HG03135 (cell line): ENCODE data around the gene CD44.
A peak's percentile ranks its signal among the peaks of the same experiment; 100 is the strongest.

Experiments used
- ATAC-seq: cut with Tn5 transposase; IDR thresholded peaks from one replicate; pipeline ENCODE4 v1.9.1; 2021; ENCODE audit warnings: mild to moderate bottlenecking, moderate library complexity; ENCODE audit not compliant: unreplicated experiment

Gene CD44

DNA sequence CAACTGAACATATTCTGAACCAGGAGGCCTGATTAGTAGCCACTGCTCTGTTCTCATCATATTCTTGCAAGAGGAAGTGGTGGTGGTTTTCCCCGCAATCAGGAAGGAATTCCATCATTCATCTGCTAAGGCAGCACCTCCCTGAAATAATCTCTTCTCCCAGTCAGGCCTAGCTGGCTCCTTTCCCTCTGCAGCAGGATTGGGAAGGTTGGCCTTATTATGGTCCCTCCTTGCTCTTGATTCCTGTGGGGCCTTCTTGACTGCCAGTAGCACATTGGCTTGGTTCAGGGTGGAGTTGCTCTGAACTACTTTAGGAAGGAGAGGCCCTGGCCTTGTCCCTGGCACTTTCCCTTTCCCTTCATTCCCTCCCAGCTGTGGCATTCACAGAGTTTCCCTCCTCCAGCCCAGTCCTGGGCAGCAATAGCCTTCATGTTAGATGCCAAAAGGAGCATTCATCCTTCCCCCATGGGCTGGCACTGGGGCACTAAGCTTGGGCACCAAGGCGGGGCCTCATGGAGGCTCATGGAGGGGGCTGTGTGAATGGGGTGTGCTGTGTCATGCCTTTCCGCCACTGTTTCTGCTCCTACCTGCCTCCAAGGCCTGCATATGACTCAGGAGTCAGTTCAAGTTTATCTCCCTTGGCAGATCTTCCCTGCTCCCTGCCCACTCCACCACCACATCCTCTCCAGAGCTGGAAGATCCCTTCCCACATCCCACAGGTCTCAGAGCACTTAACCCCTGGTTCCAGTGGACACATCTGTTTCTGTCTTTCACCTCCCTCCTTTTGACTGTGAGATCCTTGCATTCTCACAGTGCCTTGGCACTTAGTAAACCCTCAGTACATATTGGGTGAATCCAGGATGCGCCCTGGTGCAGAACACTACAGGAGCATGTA, 27.6 kb upstream of the CD44 start:
- no peak for ATAC-seq

DNA sequence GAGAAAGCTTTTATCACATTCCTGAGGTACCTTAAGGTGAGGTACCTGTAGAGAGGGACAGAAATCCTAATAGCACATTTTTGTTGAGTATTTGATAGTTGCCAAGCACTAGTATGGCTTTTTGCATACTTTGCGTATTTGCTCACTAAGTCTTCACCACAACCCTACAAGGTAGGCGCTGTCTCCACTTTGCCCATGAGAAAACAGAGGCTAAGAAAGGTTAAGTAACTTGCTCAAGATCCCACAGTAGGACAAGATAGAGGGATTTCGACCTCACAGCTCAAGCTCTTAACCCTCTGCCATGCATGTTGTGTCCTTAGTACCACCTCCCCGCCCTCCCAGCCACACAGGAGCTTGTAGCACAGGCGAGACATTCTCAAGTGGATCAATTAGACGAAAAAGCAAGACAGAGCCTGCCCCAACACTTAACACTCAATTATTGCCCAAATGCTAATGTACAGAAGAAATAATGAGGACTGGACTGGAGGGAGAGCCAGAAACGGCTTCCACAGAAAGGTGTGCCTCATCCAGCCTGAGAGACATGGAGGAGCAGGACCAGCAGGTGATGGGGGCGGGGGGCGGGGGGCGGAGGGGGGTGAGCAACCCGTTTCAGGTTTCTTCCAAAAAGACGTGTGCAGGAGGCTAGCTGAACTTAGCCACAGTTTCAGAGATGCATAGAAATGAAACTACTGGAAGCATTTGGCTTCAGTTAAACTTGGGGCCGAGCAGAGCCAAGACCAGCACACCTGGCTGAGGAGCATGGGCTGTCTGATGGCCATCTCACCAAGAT, 26.7 kb upstream of the CD44 start:
- ATAC-seq, result no peak

DNA sequence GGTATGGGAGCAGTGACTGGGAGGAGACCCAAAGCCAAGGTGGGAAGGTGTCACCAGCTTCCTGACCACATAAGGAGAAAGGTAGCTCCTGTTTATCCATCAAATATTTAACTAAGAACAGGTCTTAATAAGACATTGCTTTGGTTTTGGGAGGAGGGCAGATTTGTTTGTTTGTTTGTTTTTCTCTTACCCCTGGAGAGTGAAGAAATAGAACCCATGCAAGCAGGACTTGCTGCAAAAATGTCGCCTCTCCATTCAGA, 26.2 kb upstream of the CD44 start:
- no peak for ATAC-seq

DNA sequence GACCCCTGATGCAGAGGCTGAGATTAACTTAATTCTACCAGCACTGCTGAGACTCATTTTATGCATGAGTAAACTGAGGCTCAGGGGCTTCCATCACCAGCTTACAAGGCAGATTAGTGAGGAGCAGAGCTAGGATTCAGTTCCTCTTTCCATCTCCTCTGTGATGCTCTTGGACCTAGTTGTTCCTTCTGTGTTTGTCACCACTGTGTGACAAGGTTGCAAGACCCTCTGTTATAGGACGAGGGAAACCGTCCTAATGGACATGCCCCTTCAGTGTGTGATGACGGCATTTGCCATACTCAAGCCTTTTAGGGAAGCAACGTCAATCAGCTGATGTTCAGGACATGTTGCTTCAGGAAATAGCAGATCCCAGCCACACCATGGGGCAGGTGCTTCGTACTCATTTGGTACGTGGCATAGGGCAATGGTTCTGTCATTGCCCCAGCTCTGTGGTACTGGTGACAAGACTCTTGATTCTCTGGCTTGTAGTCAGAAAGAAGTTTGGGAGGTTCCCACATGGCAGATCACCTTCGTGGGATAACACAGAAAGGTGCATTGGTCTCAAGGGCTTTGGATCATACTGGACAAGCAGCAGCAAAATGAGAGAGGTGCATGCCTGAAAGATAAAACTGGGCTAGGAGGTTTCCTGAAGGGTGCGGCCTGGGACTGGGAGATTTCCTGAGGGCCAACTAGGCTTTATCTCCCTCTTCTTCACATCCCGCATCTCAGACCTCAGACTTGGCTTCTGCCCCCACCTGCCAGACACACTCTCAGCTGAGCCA, 23.9 kb upstream of the CD44 start:
- peak; percentile 49 for ATAC-seq

DNA sequence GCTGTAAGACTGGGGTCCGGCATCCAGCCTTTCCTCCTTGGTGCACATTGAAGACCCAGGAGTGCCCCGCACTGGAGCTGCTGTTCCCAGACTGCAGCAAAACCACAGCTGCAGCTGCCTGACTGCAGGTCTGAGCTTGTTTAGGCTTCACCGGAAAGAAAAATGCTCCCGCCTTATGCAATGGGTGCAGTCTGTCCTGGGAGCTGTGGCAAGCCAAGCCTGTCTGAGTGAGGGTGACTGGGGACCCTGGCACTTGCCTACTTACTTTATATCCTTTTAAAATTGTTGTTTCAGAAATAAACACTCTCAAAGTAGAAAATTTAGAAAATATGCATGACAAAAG, 23.3 kb upstream of the CD44 start:
- no peak for ATAC-seq

DNA sequence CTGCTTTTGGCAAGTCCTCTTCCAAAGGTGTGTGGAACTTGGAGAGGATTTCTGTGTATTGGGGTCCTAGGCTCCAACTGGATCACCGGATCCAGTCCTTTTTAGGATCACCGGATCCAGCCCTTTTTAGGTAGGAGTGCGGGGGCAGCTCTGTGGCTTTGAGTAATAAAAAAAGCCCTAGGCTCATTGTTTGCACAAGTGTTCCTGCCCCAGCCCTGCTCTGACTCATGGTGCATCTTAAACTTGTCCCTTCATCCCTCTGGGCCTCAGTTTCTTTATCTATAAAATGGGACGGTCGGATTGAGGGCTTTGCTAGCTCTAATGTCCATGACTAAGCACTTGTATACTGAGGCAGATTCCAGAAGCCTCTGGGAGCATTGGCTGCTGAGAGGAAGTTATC, 22.7 kb upstream of the CD44 start:
- ATAC-seq, result no peak

DNA sequence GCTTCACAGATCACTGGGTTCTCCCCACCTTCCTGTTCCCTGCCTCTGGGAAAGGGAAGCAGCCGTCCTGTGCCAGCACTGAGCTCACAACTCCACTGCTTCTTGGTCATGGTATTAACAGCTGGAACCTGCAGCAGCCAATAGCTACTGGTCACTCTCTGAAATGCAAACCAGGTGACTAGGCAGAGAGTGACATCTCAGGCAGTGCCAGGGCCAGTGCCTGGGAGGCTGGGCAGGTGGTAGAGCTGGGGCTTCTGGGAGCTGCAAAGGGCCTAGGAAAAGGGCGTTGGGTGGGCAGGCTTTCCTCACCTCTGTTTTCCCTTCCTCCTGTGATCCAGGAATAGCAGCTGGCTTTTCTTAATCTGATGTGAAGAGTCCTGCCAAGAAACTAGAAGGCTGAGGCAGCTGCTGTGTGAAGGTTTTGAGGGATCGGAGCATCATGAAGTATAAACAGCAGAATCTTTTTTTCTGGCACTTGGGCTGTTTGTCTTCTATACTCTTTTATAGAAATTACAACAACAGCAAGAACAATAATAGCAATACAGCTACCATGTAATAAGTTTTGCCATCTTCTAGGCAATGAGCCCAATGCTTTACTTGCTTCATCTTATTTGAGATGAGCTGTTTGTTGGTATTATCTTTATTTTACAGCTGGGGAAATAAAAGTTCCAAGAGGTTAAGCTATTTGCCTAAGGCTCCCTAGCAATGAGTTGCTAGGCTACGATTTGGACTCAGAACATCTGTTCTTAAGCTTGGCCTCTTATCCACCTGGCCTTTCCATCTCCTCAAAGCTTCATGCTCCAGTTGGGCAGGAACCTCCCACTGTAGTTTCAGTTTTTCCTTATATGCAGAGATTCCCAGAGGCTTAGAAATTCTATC, 22.0 kb upstream of the CD44 start:
- ATAC-seq, result no peak

DNA sequence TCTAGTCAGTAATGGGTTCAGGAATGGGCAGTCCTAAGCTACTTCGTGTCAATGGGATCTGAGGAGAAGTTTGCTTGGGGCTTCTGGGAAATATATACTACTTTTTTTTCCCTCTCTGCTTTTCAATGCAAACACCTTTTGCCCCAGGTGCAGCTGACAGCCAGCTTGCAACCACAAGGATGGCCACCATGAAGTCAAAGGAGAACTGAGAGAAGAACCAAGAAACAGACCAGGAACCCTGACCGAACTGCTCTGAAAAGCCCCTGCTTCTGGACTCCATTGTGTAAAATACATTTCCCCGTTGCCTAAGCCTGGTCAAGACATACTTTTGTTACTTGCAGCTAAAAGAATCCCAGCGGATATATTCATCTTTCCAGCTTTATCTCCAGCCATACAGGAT, 20.1 kb upstream of the CD44 start:
- peak; percentile 59 for ATAC-seq

DNA sequence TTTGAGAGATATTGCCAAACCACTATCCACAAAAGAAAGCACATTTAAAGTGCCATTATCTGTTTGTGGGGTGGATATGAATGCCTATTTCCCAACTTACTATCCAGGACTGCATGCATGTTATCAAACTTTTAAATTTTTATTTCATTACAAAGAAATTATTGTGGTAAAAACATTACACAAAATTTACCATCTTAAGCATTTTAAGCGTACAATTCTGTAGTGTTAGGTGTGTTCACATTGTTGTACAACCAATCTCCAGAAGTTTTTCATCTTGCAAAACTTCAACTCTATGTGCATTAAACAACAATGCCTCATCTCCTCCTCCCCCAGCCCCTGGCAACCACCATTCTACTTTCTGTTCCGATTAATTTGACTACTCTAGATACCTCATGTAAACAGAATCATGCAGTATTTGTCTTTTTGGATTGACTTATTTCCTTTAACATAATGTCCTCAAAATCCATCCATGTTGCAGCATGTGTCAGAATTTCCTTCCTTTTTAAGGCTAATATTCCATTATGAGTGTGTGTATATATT, 17.6 kb upstream of the CD44 start:
- ATAC-seq, result no peak

DNA sequence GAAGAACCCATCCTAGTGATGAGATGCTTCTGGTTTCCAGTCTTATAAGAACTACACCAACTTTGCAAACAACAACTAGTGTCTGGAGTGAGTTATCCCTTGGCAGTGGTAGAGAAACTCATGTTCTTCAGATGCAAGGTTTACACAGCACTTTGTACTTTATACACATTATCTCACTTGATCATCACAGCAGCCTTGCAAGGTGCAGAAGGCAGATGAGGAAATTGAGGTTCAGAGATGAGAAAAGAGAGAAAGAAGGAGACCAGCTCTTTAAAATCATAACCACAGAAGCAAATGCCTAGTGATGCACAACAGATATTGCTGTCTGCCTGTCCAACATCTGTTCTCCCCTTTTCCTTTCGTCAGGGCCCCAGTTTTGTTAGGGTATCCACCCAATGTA, 16.7 kb upstream of the CD44 start:
- no peak for ATAC-seq

DNA sequence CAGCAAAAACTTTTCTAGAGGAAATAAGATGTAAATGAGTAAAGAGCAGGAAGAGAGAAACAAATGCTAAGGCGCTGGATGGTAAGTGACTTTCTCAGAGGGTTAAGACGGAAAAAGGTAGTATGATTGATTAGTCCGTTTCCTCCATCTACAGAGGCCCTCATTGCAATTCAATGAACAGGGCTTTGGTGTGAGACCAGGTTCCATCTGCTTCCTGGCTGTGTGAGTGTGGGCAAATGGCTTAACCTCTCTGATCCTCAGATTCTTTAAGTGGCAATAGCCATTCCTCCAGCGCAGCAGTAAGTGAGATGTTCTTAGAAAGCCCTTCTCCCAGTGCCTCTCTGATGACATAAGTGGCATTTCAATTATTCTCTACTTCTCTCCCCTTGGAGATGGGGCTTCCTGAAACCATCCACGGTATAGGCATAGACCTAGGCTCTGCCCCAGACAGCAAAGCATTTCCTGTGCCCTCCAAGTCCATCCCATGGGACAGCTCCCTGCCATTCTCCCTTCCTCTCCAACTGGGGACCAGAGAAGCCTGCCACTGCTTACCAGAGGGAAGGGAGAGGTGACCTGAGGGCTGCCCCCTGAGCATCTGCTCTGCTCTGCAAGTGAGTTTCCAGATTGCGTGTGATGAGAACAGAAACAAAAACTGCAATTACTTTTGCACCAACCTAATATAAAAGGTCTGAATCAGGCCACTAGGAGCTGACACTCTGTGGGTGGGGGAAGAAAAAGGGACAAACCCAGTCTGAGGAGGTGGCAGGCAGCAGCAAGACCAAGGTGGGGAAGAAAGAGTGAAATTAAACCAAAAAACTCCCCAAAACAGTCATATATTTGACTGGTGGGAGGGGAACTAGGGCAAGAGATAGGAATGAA, 12.7 kb upstream of the CD44 start:
- ATAC-seq, result peak; percentile 59

DNA sequence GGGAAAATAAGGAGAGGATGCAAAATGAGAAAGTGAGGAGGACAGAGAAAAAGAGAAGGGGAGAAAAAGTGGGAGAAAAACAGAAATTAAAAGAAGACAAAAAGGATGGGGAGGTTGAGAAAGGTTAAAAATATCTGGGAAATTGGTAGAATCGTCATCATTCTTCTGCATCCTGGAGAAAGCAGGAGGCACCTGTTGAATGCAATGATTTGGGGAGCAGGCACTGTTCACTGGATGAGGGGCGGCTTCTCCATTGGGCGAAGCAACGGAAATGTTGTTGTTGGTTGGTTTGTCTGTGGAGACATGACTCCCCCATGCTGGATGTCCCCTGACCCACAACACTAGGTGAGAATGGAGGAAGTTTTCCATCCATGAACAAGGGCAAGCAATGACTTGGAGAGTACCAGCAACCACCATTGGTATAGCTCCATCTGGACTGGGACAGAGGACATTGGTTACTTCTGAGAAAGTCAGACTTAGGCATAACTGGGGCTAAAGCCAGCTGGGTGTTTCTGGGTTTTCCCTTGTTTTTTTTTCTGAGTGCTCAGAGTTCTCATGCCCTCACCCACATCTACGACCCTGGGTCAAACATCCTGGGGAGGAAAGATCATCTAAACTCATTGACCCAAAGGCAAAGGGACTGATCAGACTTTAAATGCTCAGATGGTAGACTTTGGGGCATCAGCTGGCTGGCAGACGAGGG, 11.9 kb upstream of the CD44 start:
- no peak for ATAC-seq

DNA sequence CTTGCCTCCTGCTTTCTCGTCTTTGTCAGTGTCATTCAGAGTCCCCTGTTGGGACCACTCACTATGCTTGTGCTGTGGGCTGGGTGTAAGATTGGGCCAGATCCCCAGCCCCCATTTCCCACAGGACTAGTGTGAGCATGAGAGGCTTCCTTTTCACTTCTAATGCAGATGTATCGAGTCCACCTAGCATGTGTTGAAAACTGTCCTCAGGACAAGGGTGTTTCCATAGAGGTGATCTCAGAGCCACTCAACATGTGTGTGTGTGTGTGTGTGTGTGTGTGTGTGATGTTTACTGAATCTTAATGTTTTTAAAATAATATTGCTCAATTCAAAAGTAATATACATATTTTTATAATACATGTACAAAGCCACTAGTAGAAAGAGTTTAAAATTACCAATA, 11.4 kb upstream of the CD44 start:
- ATAC-seq, result no peak

DNA sequence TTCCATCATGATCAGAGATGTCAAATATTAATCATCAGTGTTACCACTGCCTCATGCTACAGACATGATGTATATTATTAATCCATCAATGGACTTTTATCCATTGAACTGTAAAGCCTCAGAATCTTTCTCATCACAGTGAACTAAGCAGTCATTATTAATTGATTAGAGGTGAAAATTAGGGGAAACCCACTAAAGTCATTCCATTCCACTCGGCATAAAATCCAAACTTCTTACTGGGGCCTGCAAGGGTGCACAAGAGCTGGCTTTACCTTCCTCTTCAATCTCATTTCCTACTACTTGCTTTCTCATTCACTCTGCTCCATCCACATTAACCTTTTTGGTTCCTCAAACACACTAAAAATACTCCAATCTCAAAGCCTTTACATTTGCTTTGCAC, 7.9 kb upstream of the CD44 start:
- ATAC-seq, result no peak

DNA sequence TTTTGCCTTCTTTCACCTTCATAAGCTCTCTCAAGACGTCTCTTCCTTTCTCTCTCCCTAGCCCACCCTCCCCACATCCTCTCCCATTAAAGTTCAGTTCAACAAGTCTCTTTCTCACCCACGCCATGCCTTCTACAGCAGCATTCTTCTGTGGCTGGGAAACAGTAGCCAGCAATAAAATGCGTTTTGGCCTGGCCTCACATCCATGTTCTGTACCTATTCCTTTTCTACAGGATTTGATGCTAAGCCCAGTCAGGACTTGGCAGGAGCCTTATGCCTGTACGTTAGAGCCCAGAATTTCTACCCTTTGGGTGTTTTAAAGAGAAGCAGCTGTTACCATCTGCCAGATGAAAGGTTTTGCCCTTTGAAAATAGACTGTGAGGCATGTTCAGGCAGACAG, 7.1 kb upstream of the CD44 start:
- no peak for ATAC-seq

DNA sequence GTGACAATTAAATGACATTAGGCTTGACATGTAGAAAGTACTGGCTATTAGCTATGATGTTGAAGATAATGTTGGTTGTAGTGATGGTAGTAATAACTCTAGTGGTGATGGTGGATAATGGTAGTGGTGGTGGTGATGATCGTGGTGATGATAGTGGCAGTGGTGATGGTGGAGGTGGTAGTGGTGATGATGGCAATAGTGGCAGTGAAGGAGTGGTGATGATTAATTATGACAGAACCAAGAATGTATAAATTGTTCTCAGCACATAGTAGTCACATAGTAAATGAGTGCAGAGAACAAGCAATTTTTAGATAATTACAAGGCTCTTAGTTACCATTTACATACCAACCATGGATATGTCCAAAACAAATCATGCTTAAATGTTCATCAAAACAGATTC, 5.3 kb upstream of the CD44 start:
- no peak for ATAC-seq

DNA sequence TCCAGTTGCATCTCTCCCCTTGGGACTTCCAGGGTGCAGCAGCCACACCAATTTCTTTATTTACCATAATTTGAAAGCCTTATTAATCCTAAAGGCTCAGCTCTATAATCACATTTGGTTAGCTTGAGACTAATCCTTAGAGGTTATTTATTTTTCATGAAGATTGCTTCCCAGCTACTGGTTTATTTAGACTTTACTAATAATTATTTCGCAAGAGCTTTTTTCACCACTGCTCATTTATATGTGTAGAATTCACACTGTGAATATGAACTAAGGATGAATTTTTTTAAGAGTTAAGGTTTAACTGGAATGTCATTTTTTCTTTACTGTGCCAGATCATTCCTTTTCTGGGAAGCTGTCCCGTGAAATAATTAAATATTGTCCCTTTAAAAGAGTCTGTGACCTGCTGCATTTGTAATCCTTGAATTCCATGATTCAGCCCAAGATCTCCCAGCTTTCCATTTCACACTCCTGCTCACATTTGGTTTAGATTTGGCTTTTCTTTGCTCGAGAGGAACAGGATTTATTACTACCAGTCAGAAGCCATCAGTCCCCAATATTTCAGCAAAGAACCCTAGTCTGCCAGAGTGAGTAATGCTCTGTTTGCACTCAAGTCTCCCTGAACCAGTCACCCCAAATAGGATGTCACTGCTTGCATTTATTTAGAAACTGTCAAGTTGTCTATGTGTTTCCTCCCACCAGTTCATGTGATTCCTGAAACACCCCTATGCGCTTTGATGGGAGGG, 4.4 kb upstream of the CD44 start:
- ATAC-seq, result no peak

DNA sequence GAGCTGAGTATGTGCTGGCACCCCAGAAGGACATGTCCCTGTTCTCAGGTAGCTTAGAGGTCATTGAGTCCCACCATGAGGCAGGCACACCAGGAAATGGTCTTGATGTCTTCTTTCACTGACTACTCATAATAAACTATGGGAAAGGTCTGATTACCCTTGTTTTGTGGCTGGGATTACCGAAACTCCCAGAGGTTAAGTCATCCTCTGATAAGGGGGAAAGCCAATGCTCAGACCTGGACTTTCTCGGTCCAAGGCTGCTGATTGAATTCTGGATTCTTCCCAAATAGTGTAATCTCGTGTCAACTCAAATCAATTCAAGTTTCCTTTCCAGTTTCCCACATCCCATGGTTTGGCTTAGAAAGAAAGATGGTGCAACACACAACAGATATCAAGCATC, 3.7 kb upstream of the CD44 start:
- no peak for ATAC-seq
